ENCODE measurements around the gene TTLL13.

- TF ChIP-seq, protein P1, sequence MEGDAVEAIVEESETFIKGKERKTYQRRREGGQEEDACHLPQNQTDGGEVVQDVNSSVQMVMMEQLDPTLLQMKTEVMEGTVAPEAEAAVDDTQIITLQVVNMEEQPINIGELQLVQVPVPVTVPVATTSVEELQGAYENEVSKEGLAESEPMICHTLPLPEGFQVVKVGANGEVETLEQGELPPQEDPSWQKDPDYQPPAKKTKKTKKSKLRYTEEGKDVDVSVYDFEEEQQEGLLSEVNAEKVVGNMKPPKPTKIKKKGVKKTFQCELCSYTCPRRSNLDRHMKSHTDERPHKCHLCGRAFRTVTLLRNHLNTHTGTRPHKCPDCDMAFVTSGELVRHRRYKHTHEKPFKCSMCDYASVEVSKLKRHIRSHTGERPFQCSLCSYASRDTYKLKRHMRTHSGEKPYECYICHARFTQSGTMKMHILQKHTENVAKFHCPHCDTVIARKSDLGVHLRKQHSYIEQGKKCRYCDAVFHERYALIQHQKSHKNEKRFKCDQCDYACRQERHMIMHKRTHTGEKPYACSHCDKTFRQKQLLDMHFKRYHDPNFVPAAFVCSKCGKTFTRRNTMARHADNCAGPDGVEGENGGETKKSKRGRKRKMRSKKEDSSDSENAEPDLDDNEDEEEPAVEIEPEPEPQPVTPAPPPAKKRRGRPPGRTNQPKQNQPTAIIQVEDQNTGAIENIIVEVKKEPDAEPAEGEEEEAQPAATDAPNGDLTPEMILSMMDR (IDR thresholded peaks at IDR 0.05 in 2 of 3, conservative IDR thresholded peaks at IDR 0.05 in 1 of 3; ENCODE audit: borderline replicate concordance in 1 of 3, insufficient read depth in 1 of 3, low read depth in 2 of 3, low read length in 2 of 3) = no peak
- no peak for TF ChIP-seq POLR2AphosphoS5 (IDR thresholded peaks at IDR 0.05; ENCODE audit: low read depth, low read length)
- TF ChIP-seq POLR2A (IDR thresholded peaks at IDR 0.05; ENCODE audit: borderline replicate concordance, extremely low read depth, insufficient read depth, insufficient read length) = no peak
- TF ChIP-seq RAD21 (IDR thresholded peaks at IDR 0.05; ENCODE audit: low read depth) = no peak
- TF ChIP-seq EZH2 (IDR thresholded peaks at IDR 0.05) = no peak
- no peak for TF ChIP-seq EZH2phosphoT487 (IDR thresholded peaks at IDR 0.05; ENCODE audit: borderline replicate concordance)
- TF ChIP-seq TCF7L2 (IDR thresholded peaks at IDR 0.05; ENCODE audit: borderline replicate concordance, extremely low read depth, insufficient read depth, insufficient read length) = no peak
- TF ChIP-seq, protein P2, sequence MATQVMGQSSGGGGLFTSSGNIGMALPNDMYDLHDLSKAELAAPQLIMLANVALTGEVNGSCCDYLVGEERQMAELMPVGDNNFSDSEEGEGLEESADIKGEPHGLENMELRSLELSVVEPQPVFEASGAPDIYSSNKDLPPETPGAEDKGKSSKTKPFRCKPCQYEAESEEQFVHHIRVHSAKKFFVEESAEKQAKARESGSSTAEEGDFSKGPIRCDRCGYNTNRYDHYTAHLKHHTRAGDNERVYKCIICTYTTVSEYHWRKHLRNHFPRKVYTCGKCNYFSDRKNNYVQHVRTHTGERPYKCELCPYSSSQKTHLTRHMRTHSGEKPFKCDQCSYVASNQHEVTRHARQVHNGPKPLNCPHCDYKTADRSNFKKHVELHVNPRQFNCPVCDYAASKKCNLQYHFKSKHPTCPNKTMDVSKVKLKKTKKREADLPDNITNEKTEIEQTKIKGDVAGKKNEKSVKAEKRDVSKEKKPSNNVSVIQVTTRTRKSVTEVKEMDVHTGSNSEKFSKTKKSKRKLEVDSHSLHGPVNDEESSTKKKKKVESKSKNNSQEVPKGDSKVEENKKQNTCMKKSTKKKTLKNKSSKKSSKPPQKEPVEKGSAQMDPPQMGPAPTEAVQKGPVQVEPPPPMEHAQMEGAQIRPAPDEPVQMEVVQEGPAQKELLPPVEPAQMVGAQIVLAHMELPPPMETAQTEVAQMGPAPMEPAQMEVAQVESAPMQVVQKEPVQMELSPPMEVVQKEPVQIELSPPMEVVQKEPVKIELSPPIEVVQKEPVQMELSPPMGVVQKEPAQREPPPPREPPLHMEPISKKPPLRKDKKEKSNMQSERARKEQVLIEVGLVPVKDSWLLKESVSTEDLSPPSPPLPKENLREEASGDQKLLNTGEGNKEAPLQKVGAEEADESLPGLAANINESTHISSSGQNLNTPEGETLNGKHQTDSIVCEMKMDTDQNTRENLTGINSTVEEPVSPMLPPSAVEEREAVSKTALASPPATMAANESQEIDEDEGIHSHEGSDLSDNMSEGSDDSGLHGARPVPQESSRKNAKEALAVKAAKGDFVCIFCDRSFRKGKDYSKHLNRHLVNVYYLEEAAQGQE (IDR thresholded peaks at IDR 0.05; ENCODE audit: low read depth) = no peak
- no peak for TF ChIP-seq JUND (IDR thresholded peaks at IDR 0.05)
- no peak for TF ChIP-seq ZFX (IDR thresholded peaks at IDR 0.05)
- TF ChIP-seq, protein P3, sequence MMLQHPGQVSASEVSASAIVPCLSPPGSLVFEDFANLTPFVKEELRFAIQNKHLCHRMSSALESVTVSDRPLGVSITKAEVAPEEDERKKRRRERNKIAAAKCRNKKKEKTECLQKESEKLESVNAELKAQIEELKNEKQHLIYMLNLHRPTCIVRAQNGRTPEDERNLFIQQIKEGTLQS (IDR thresholded peaks at IDR 0.05) = no peak
- no peak for TF ChIP-seq SRF (IDR thresholded peaks at IDR 0.05; ENCODE audit: low read depth)
- TF ChIP-seq SP1 (IDR thresholded peaks at IDR 0.05; ENCODE audit: low read depth) = no peak
- no peak for TF ChIP-seq ELF1 (IDR thresholded peaks at IDR 0.05; ENCODE audit: borderline replicate concordance, low read depth)
These were observed 36.1 kb upstream of the TTLL13 start for GRCh38 chr15:90213122-90213817.
